ENCODE data around the gene GTF2IRD2.
"Not testable (repeated sequence)": the region's sequence is repeated elsewhere in the genome, so short reads cannot be mapped to it uniquely, and the experiment has no call there.

The GTF2IRD2 gene

GRCh38 chr7:74783595-74783994 lies 67.8 kb downstream of the GTF2IRD2 start:
- not testable (repeated sequence) for DNase-seq

GRCh38 chr7:74781746-74782145 lies 69.7 kb downstream of the GTF2IRD2 start:
- not testable (repeated sequence) for DNase-seq

GRCh38 chr7:74779053-74779452 lies 72.4 kb downstream of the GTF2IRD2 start:
- DNase-seq: not testable (repeated sequence)

- not testable (repeated sequence) for DNase-seq
These were observed 76.3 kb downstream of the GTF2IRD2 start for GRCh38 chr7:74775111-74775510.

GRCh38 chr7:74773760-74774750 lies 77.3 kb downstream of the GTF2IRD2 start, which contains the start of gene NCF1:
TSS of gene NCF1 (plus strand) at chr7:74774011. CDS start at chr7:74774032, 21 bp downstream.
- DNase-seq: not testable (repeated sequence)

- DNase-seq: not testable (repeated sequence)
These were observed 79.3 kb downstream of the GTF2IRD2 start for GRCh38 chr7:74772093-74772492.

GRCh38 chr7:74770062-74770461 lies 81.3 kb downstream of the GTF2IRD2 start:
- DNase-seq: not testable (repeated sequence)

GRCh38 chr7:74766991-74767390 lies 84.4 kb downstream of the GTF2IRD2 start:
- not testable (repeated sequence) for DNase-seq

- not testable (repeated sequence) for DNase-seq
These were observed 84.9 kb downstream of the GTF2IRD2 start for GRCh38 chr7:74766509-74766908.

GRCh38 chr7:74765205-74765918 lies 86.0 kb downstream of the GTF2IRD2 start:
- DNase-seq: not testable (repeated sequence)

- DNase-seq: not testable (repeated sequence)
These were observed 92.4 kb downstream of the GTF2IRD2 start for GRCh38 chr7:74758982-74759381.

- DNase-seq: not testable (repeated sequence)
These were observed 93.1 kb downstream of the GTF2IRD2 start for GRCh38 chr7:74758268-74758667.

- DNase-seq: not testable (repeated sequence)
These were observed 94.7 kb downstream of the GTF2IRD2 start for GRCh38 chr7:74756673-74757072.

- DNase-seq: not testable (repeated sequence)
These were observed 97.4 kb downstream of the GTF2IRD2 start for GRCh38 chr7:74753921-74754482.
